Neural cell (in vitro differentiated cells): ENCODE measurements around the gene ZNF85. TPM values are rescaled to one million over a fixed set of nuclear protein-coding genes. Genes with fewer than 3 reads are reported as not detected.

Source experiments
- H2AFZ ChIP-seq: fragments of 200-600, 300-800 bp; sonication (generic), shearing (Covaris generic); 2 replicates; pipeline ENCODE4 v1.6.0; 2014; ENCODE audit warnings: low read depth, mild to moderate bottlenecking, antibody characterized with exemption, low read length, moderate library complexity
- H3F3A ChIP-seq: fragments of 200-600 bp; shearing (Covaris generic); 2 replicates; pipeline ENCODE4 v1.6.1; 2016; ENCODE audit warnings: mild to moderate bottlenecking, moderate library complexity, mixed read lengths, antibody characterized with exemption, low read length; ENCODE audit not compliant: insufficient read depth, poor library complexity, severe bottlenecking
- H3K27ac ChIP-seq: fragments of 200-600, 300-800 bp; sonication (generic), shearing (Covaris generic); 2 replicates; pipeline ENCODE4 v1.5.1; 2014; ENCODE audit warnings: mild to moderate bottlenecking, low read length, moderate library complexity
- H3K27me3 ChIP-seq: fragments of 300-800, 200-600 bp; sonication (generic), shearing (Covaris generic); 2 replicates; pipeline ENCODE4 v1.6.0; 2014; ENCODE audit warnings: mild to moderate bottlenecking, low read depth, low read length, moderate library complexity; ENCODE audit not compliant: insufficient read depth
- H3K36me3 ChIP-seq: fragments of 300-800, 200-600 bp; sonication (generic), shearing (Covaris generic); 2 replicates; pipeline ENCODE4 v1.5.1; 2014; ENCODE audit warnings: mild to moderate bottlenecking, antibody characterized with exemption, low read length, moderate library complexity; ENCODE audit not compliant: insufficient read depth
- H3K4me2 ChIP-seq: fragments of 300-800, 200-600 bp; sonication (generic), shearing (Covaris generic); 2 replicates; pipeline ENCODE4 v1.6.0; 2014; ENCODE audit warnings: mild to moderate bottlenecking, low read length
- H3K4me3 ChIP-seq: fragments of 300-800, 200-600 bp; sonication (generic), shearing (Covaris generic); 2 replicates; pipeline ENCODE4 v1.5.1; 2014; ENCODE audit warnings: mild to moderate bottlenecking, low read length, moderate library complexity
- H3K79me2 ChIP-seq: fragments of 200-600 bp; shearing (Covaris generic); replicated peaks from 2 replicates; pipeline ENCODE4 v1.6.0; 2014; ENCODE audit warnings: mild to moderate bottlenecking, low read length, moderate library complexity; ENCODE audit not compliant: insufficient read depth
- H3K9ac ChIP-seq: fragments of 300-800, 200-600 bp; sonication (generic), shearing (Covaris generic); 2 replicates; pipeline ENCODE4 v1.6.1; 2016; ENCODE audit warnings: mild to moderate bottlenecking, low read length, mixed read lengths
- H3K9me2 ChIP-seq: fragments of 200-600 bp; shearing (Covaris generic); 2 replicates; pipeline ENCODE4 v1.6.1; 2016; ENCODE audit warnings: mild to moderate bottlenecking, low read length, mixed read lengths; ENCODE audit not compliant: insufficient read depth
- H3K9me3 ChIP-seq: fragments of 200-600, 300-800 bp; sonication (generic), shearing (Covaris generic); 2 replicates; pipeline ENCODE4 v1.6.1; 2016; ENCODE audit warnings: mild to moderate bottlenecking, mixed run types, low read length, moderate library complexity, mixed read lengths
- H4K20me1 ChIP-seq: fragments of 200-600 bp; shearing (Covaris generic); 2 replicates; pipeline ENCODE4 v1.6.1; 2016; ENCODE audit warnings: mild to moderate bottlenecking, mixed run types; ENCODE audit not compliant: insufficient read depth
- CTCF ChIP-seq: fragments of 450-650 bp; IDR thresholded peaks from 2 replicates; pipeline ENCODE4 v1.5.1; 2014; ENCODE audit warnings: antibody characterized with exemption, mild to moderate bottlenecking, moderate library complexity; ENCODE audit not compliant: poor library complexity, severe bottlenecking
- EP300 ChIP-seq: fragments of 450-650 bp; conservative IDR thresholded peaks from 2 replicates; pipeline ENCODE4 v1.6.1; 2014; ENCODE audit warnings: antibody characterized with exemption, mild to moderate bottlenecking, moderate library complexity; ENCODE audit not compliant: poor library complexity, severe bottlenecking
- EZH2 ChIP-seq: fragments of 200-600, 300-800 bp; shearing (Covaris generic), sonication (generic); IDR thresholded peaks from 2 replicates; pipeline ENCODE4 v1.6.1; 2014; ENCODE audit warnings: antibody characterized with exemption, low read length, borderline replicate concordance, mild to moderate bottlenecking; ENCODE audit not compliant: insufficient read depth, poor library complexity, severe bottlenecking
- MXI1 ChIP-seq: fragments of 450-650 bp; conservative IDR thresholded peaks from 2 replicates; pipeline ENCODE4 v1.6.1; 2014; ENCODE audit warnings: antibody characterized with exemption, mild to moderate bottlenecking; ENCODE audit not compliant: poor library complexity, severe bottlenecking
- POLR2AphosphoS5 ChIP-seq: IDR thresholded peaks from 2 replicates; pipeline ENCODE4 v1.6.1; 2012
- RAD21 ChIP-seq: fragments of 450-650 bp; conservative IDR thresholded peaks from 2 replicates; pipeline ENCODE4 v1.6.1; 2014; ENCODE audit warnings: antibody characterized with exemption, mild to moderate bottlenecking, moderate library complexity
- REST ChIP-seq: IDR thresholded peaks from 2 replicates; pipeline ENCODE4 v1.6.1; 2012; ENCODE audit warnings: borderline replicate concordance
- SMC3 ChIP-seq: fragments of 450-650 bp; conservative IDR thresholded peaks from 2 replicates; pipeline ENCODE4 v1.6.1; 2014; ENCODE audit warnings: antibody characterized with exemption, mild to moderate bottlenecking, moderate library complexity; ENCODE audit not compliant: poor library complexity
- TAF1 ChIP-seq: IDR thresholded peaks from 2 replicates; pipeline ENCODE4 v1.6.1; 2012; ENCODE audit warnings: low read depth
- polyA plus RNA-seq: library from polyadenylated mRNA; depleted of rRNA; stranded (reverse); fragments of >200 nt; gene quantifications from 2 replicates; pipeline ENCODE4 v1.2.3, GENCODE V29; 2014

Gene ZNF85
- polyA plus RNA-seq, 1 donor from 2014 or later = 18.8 TPM

- Histone ChIP-seq H2AFZ (peak overlapping the region; percentile 36), H3K36me3 (no peaks in the 10 kb centered on the region), H3F3A (no peaks in the 10 kb centered on the region), H3K9me3 (no peaks in the 10 kb centered on the region), H3K9ac (peak overlapping the region; percentile 58), H3K4me2 (peak overlapping the region; percentile 46), H3K27me3 (no peaks in the 10 kb centered on the region), H3K27ac (no peak overlapping the region), H3K9me2 (no peaks in the 10 kb centered on the region), H3K79me2 (no peaks in the 10 kb centered on the region), H3K4me3 (peak overlapping the region; percentile 83), H4K20me1 (no peaks in the 10 kb centered on the region)
- no peak for TF ChIP-seq RAD21
- TF ChIP-seq REST = peak; percentile 53
- TF ChIP-seq EP300 = peak; percentile 15
- no peak for TF ChIP-seq TAF1
- TF ChIP-seq EZH2 = no peak
- TF ChIP-seq POLR2AphosphoS5 = peak; percentile 64
- peak; percentile 98 for TF ChIP-seq MXI1
- no peak for TF ChIP-seq SMC3
- peak; percentile 9 for TF ChIP-seq CTCF
These were observed 76.8 kb downstream of the ZNF85 start for GRCh38 chr19:20999731-21000352.

Other genes starting within 250 kb of the ZNF85 start
- 2.1 and 6.1 TPM in 2 replicates for gene ZNF66, start 146.9 kb upstream of the ZNF85 start, polyA plus RNA-seq
- 9.5 and 13.7 TPM in 2 replicates for gene ZNF430, start 97.4 kb downstream of the ZNF85 start, polyA plus RNA-seq
- 55.9 and 68.8 TPM in 2 replicates for gene ZNF714, start 159.0 kb downstream of the ZNF85 start, polyA plus RNA-seq
- gene ZNF431, start 218.8 kb downstream of the ZNF85 start, polyA plus RNA-seq = 14.0 and 16.3 TPM in 2 replicates